Esophagus (tissue), 2 donors: ENCODE results near the gene CTSW. TPM values are rescaled to one million over a fixed set of nuclear protein-coding genes. Genes with fewer than 3 reads are reported as not detected.
"Not testable (repeated sequence)": the region's sequence is repeated elsewhere in the genome, so short reads cannot be mapped to it uniquely, and the experiment has no call there.

ENCODE experiments used
- H3K27ac ChIP-seq, 2 donors: one replicate each; pipeline ENCODE4 v1.5.1; 2013; ENCODE audit warnings: low read depth in 2 of 2, mild to moderate bottlenecking in 2 of 2, inconsistent platforms in 1 of 2, low read length in 1 of 2, moderate library complexity in 1 of 2
- H3K27me3 ChIP-seq, 2 donors: one replicate each; pipeline ENCODE4 v1.6.1; 2013; ENCODE audit warnings: low read length in 2 of 2, control low read depth in 1 of 2, mild to moderate bottlenecking in 1 of 2; ENCODE audit not compliant: insufficient read depth in 2 of 2, control insufficient read depth in 1 of 2
- H3K36me3 ChIP-seq, 2 donors: one replicate each; pipeline ENCODE4 v1.6.1; 2013; ENCODE audit warnings: low read length in 1 of 2; ENCODE audit not compliant: control insufficient read depth in 2 of 2, insufficient read depth in 2 of 2
- H3K4me1 ChIP-seq, 2 donors: one replicate each; pipeline ENCODE4 v1.6.1; 2013; ENCODE audit warnings: low read length in 1 of 2; ENCODE audit not compliant: control insufficient read depth in 2 of 2, insufficient read depth in 2 of 2
- H3K4me3 ChIP-seq, 2 donors: one replicate each; pipeline ENCODE4 v1.5.1; 2013; ENCODE audit warnings: low read length in 2 of 2, mild to moderate bottlenecking in 2 of 2, low read depth in 1 of 2, moderate library complexity in 1 of 2
- H3K9me3 ChIP-seq, 2 donors: one replicate each; pipeline ENCODE4 v1.6.1; 2013; ENCODE audit warnings: mild to moderate bottlenecking in 2 of 2, low read depth in 1 of 2, low read length in 1 of 2, moderate library complexity in 1 of 2; ENCODE audit not compliant: control insufficient read depth in 2 of 2, insufficient read depth in 1 of 2
- WGBS, 2 donors: extraction: QIAGEN DNeasy Blood & Tissue Kit; methylation state at CpG; one replicate each; pipeline ENCODE4 v1.1.7; 2013; 5-methylcytosine and 5-hydroxymethylcytosine counted together
- polyA plus RNA-seq, 2 donors: library from polyadenylated mRNA; stranded (reverse); fragments of 200-250 nt; gene quantifications; one replicate each; pipeline ENCODE4 v1.2.3, GENCODE V29; 2013
- donor health status: healthy with polysubstance abuse.
- donor health status: Bipolar disorder and iron deficiency.

The CTSW gene
- polyA plus RNA-seq, 2 donors = 1.3 to 1.7 TPM

GRCh38 chr11:65885231-65885630, 5.6 kb downstream of the CTSW start:
- Histone ChIP-seq H3K27me3 (no peaks in the 10 kb centered on the region), H3K4me1 (peaks cover 0 to 6% of the 10 kb centered on the region in 2 donors), H3K9me3 (no peaks in the 10 kb centered on the region), H3K4me3 (no peak overlapping the region), H3K27ac (no peak overlapping the region), H3K36me3 (peaks cover 2 to 34% of the 10 kb centered on the region in 2 donors)
- WGBS, 2 donors = 92 to 96% methylated on average over 7 of the region's 7 CpGs

DNA sequence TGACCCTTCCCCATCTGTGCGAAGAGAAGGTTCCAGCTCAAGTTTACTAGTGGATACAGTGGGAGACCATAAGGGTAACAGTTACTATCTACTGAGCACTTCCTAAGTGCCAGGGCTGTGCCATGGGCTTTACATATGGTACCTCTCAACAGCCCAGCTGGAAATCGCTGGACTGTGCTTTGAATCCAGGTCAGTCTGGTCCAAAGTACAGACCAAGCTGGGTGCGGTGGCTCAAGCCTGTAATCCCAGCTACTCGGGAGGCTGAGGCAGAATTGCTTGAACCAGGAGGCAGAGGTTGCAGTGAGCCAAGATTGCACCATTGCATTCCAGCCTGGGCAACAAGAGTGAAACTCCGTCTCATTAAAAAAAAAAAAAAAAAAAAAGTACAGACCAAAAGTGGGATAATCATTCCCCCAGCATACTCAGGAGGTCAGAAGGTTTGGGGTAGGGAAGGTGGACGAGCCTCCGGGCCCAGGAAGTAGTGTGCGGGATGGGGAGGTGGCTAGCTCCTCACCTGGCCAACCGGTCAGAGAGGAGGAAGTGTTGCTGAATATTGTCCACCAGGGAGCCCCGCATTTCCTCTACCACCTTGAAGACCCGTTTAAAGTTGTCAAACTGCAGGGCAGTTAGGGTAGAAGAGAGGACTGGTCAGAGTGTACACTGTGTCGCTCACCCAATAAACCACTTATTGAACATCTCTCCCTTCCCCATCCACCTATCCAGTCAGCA, 6.3 kb downstream of the CTSW start:
- Histone ChIP-seq H3K4me1 (peaks cover 0 to 6% of the 10 kb centered on the region in 2 donors), H3K36me3 (peaks cover 2 to 34% of the 10 kb centered on the region in 2 donors), H3K9me3 (no peaks in the 10 kb centered on the region), H3K4me3 (no peak overlapping the region), H3K27me3 (no peaks in the 10 kb centered on the region), H3K27ac (no peak overlapping the region)
- WGBS, 2 donors = 90% methylated on average over 12 of the region's 12 CpGs

DNA sequence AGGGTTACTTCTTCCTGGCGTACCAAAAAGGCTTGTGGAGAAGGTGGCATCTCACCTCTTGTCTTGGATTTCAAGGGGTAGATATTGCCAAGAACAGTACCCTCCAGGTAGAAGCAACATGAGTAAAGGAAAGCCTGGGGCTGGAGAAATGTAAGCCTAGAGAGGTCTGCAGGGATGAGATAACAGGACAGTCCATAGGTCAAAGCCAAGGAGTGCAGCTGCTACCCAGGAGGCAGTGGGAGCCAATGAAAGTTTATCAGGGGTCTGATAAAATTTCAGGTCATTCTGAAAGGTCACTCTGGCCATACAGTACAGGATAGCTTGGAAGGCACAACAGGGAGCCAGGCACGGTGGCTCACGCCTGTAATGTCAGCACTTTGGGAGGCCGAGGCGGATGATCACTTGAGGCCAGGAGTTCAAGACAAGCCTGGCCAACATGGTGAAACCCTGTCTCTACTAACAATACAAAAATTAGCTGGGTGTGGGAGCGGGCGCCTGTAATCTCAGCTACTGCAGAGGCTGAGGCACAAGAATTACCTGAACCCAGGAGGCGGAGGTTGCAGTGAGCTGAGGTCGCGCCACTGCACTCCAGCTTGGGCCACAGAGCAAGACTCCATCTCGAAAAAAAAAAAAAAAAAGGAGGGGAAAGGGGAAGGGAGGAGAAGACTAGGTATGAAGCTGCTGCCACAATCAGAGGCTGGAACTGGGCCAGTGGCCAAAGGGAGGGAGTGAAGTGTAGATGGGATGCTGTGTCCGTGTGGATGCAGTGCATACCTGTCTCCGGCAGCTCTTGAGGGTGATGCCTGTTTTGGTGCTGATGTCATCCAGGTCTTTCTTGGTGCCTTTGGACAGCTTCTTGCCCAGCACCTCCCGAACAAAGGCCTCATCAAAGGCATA, 7.4 kb downstream of the CTSW start:
- WGBS, 2 donors = 80 to 82% methylated on average over 14 of the region's 14 CpGs
- peaks cover 2 to 33% of the 10 kb centered on the region in 2 donors for H3K36me3 ChIP-seq

GRCh38 chr11:65887723-65888162, 8.1 kb downstream of the CTSW start:
- H3K4me3 ChIP-seq = peak overlapping the region; percentile 54 to 68
- peak overlapping the region; percentile 97 to 98 for H3K27ac ChIP-seq
- no peaks in the 10 kb centered on the region for H3K9me3 ChIP-seq
- H3K36me3 ChIP-seq = peaks cover 2 to 26% of the 10 kb centered on the region in 2 donors
- H3K4me1 ChIP-seq = peaks cover 5 to 13% of the 10 kb centered on the region in 2 donors
- H3K27me3 ChIP-seq = no peaks in the 10 kb centered on the region
- 4% methylated on average over 22 to 23 of the region's 23 CpGs for WGBS, 2 donors

More for the DNA sequence above, 7.4 kb downstream of the CTSW start:
- H3K27me3 ChIP-seq = no peaks in the 10 kb centered on the region
- H3K4me1 ChIP-seq = peaks cover 5 to 13% of the 10 kb centered on the region in 2 donors
- H3K9me3 ChIP-seq = no peaks in the 10 kb centered on the region
- peak overlapping the region; percentile 97 to 98 for H3K27ac ChIP-seq
- peak overlapping the region in 1 of 2 donors; percentile 5 for H3K4me3 ChIP-seq

GRCh38 chr11:65888163-65888814, 8.7 kb downstream of the CTSW start, which contains the start of gene FIBP:
FIBP (minus strand) TSS chr11:65888471; CDS start chr11:65888418, 53 bp downstream.
- Histone ChIP-seq H3K27ac (peak within 1 kb of the TSS; percentile 97 to 98), H3K27me3 (no peaks in the 10 kb centered on the region), H3K4me3 (peak within 1 kb of the TSS; percentile 54 to 68), H3K4me1 (peaks cover 5 to 13% of the 10 kb centered on the region in 2 donors), H3K36me3 (peaks cover 0 to 21% of the 10 kb centered on the region in 2 donors), H3K9me3 (no peaks in the 10 kb centered on the region)
- 0 to 1% methylated on average over 54 to 57 of the region's 57 CpGs for WGBS, 2 donors

- H3K36me3 ChIP-seq = peaks cover 0 to 3% of the 10 kb centered on the region in 2 donors
- peaks cover 7 to 13% of the 10 kb centered on the region in 2 donors for H3K4me1 ChIP-seq
- WGBS, 2 donors = 0% methylated on average over 81 to 94 of the region's 94 CpGs
- H3K4me3 ChIP-seq = peak within 1 kb of the TSS; percentile 53 to 77
- H3K27me3 ChIP-seq = no peaks in the 10 kb centered on the region
- H3K27ac ChIP-seq = peak within 1 kb of the TSS; percentile 98
- H3K9me3 ChIP-seq = no peaks in the 10 kb centered on the region
These were observed 10.9 kb downstream of the CTSW start, which contains the start of gene CCDC85B for GRCh38 chr11:65890324-65891218. CCDC85B (plus strand) TSS chr11:65890673; CDS start chr11:65890784, 111 bp downstream.

DNA sequence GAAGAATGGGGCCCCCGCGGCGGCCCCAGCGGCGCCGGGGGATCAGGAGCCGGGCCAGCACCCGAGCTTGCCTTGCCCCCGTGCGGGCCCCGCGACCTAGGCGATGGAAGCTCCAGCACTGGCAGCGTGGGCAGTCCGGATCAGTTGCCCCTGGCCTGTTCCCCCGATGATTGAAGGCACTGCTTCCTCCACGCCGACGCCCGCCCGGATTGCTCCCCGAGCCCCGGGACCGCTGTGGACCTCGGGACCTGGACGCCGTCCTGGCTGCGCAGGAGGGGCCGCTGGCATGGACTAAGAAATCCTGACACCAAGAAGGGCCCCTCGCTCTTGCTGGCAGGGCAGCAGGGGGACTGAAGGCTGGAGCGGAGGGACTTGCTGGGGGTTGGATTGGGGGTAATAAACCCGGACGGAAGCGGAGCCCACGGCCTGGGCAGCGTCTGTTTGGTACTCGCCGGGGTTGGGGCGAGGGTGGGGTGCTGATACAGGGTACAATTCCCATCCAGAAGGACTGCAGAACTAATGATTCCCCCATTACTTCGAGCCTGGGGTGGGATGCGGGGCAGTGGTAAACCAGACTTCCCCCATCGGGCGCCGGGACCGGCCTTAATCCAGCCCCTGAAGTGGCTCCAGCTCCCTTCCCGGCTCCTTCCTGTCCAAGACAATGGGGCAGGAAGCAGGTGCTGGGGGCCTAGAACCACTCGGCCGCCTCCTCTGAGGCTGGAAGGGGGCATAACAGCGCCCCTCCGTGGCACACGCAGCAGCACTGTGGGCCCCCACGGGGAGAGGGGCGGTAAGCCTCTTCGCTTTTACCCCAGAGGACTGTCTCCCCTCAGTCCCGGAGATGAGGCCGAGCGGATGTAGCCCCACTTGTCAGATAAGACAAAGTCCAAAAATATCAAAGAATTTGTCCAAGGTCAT, 11.8 kb downstream of the CTSW start:
- 7 to 9% methylated on average over 45 to 57 of the region's 57 CpGs for WGBS, 2 donors
- Histone ChIP-seq H3K36me3 (no peaks in the 10 kb centered on the region), H3K9me3 (no peaks in the 10 kb centered on the region), H3K4me1 (peaks cover 7 to 13% of the 10 kb centered on the region in 2 donors), H3K4me3 (peak overlapping the region; percentile 53 to 77), H3K27me3 (no peaks in the 10 kb centered on the region), H3K27ac (peak overlapping the region; percentile 98)

DNA sequence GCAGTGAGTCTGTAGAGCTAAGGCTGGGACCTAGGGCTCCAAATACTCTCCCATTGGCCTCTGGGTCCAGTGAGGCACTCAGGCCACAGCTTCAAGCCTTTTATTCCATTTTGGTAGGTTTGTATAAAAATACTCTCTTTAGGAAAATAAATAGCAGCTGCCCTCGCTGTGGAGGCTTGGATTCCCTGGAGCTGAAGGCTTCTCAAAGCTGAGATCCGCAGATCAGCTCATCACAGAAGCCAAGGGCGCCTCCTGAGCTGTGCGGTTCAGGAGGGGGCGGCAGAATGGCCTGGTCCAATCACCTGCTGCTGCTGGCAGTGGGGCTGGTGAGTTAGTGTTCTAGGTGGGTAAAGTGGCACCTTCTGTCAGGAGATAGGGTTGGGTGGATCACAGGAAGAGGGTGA, 12.5 kb downstream of the CTSW start:
- peak overlapping the region; percentile 98 for H3K27ac ChIP-seq
- H3K9me3 ChIP-seq, H3K27me3 ChIP-seq, H3K36me3 ChIP-seq: not testable (repeated sequence)
- peak overlapping the region in 1 of 2 donors; percentile 53 for H3K4me3 ChIP-seq
- WGBS, 2 donors = 59 to 61% methylated on average over 5 of the region's 5 CpGs
- H3K4me1 ChIP-seq = peaks cover 7 to 13% of the 10 kb centered on the region in 2 donors
